ENCODE data around the gene RPS6KA2.

The RPS6KA2 gene

GRCh38 chr6:166430269-166430668 lies 196.8 kb downstream of the RPS6KA2 start:
- TF ChIP-seq FOXM1 (IDR thresholded peaks at IDR 0.05; ENCODE audit: borderline replicate concordance): no peak
- TF ChIP-seq L3MBTL2 (conservative IDR thresholded peaks at IDR 0.05): no peak
- no peak for TF ChIP-seq FOXK2 (IDR thresholded peaks at IDR 0.05)
- TF ChIP-seq ELF4 (IDR thresholded peaks at IDR 0.05): no peak
- no peak for TF ChIP-seq FOXA1 (IDR thresholded peaks at IDR 0.05)
- no peak for TF ChIP-seq LEF1 (IDR thresholded peaks at IDR 0.05; ENCODE audit: borderline replicate concordance)
- ChIA-PET POLR2A (no interaction called here), CTCF (no interaction called here)
- no peak for DNase-seq (ENCODE audit: extremely low spot score)

- POLR2A ChIA-PET: no interaction called here
- CTCF ChIA-PET: interaction anchor here (1.1 kb wide), 1 partner anchor 267 kb away, joined by 3 read pairs; no protein-coding TSS in a partner anchor
- no peak for DNase-seq (ENCODE audit: extremely low spot score)
- TF ChIP-seq PKNOX1 (IDR thresholded peaks at IDR 0.05) (no peak), FOXM1 (IDR thresholded peaks at IDR 0.05; ENCODE audit: borderline replicate concordance) (no peak), ARNT (IDR thresholded peaks at IDR 0.05) (no peak)
Measured at GRCh38 chr6:166424431-166424830, 202.6 kb downstream of the RPS6KA2 start.

- POLR2A ChIA-PET: no interaction called here
Measured at GRCh38 chr6:166423781-166424180, 203.3 kb downstream of the RPS6KA2 start.

GRCh38 chr6:166423051-166423745 lies 203.9 kb downstream of the RPS6KA2 start:
- POLR2A ChIA-PET: no interaction called here
- CTCF ChIA-PET: interaction anchor here (0.7 kb wide), 1 partner anchor 18 kb away, joined by 3 read pairs; no protein-coding TSS in a partner anchor
- TF ChIP-seq L3MBTL2 (conservative IDR thresholded peaks at IDR 0.05) (no peak), HDGF (IDR thresholded peaks at IDR 0.05; ENCODE audit: borderline replicate concordance) (no peak), BHLHE40 (IDR thresholded peaks at IDR 0.05; ENCODE audit: borderline replicate concordance) (no peak), ZNF384 (IDR thresholded peaks at IDR 0.05) (no peak), SUZ12 (IDR thresholded peaks at IDR 0.05) (no peak)
- DNase-seq (ENCODE audit: extremely low spot score): no peak

More at GRCh38 chr6:166423781-166424180, 203.3 kb downstream of the RPS6KA2 start:
- no peak for DNase-seq (ENCODE audit: extremely low spot score)
- CTCF ChIA-PET: no interaction called here
- no peak for TF ChIP-seq BHLHE40 (IDR thresholded peaks at IDR 0.05; ENCODE audit: borderline replicate concordance)
- no peak for TF ChIP-seq HDGF (IDR thresholded peaks at IDR 0.05; ENCODE audit: borderline replicate concordance)
- no peak for TF ChIP-seq ARNT (IDR thresholded peaks at IDR 0.05)

GRCh38 chr6:166422201-166422940 lies 204.7 kb downstream of the RPS6KA2 start:
- CTCF ChIA-PET: interaction anchor here (0.7 kb wide), 1 partner anchor 18 kb away, joined by 3 read pairs; no protein-coding TSS in a partner anchor
- POLR2A ChIA-PET: no interaction called here

GRCh38 chr6:166420351-166420750 lies 206.7 kb downstream of the RPS6KA2 start:
- POLR2A ChIA-PET: no interaction called here
- TF ChIP-seq LEF1 (IDR thresholded peaks at IDR 0.05; ENCODE audit: borderline replicate concordance) (no peak), FOXA1 (IDR thresholded peaks at IDR 0.05) (no peak), TARDBP (IDR thresholded peaks at IDR 0.05) (no peak), ARNT (IDR thresholded peaks at IDR 0.05) (no peak), ELF4 (IDR thresholded peaks at IDR 0.05) (no peak), NFRKB (IDR thresholded peaks at IDR 0.05) (no peak), ZNF384 (IDR thresholded peaks at IDR 0.05) (no peak), CTBP1 (IDR thresholded peaks at IDR 0.05; ENCODE audit: borderline replicate concordance) (no peak), SP1 (IDR thresholded peaks at IDR 0.05) (no peak), FOXM1 (IDR thresholded peaks at IDR 0.05; ENCODE audit: borderline replicate concordance) (no peak), PKNOX1 (IDR thresholded peaks at IDR 0.05) (no peak), BHLHE40 (IDR thresholded peaks at IDR 0.05; ENCODE audit: borderline replicate concordance) (no peak), SUZ12 (IDR thresholded peaks at IDR 0.05) (no peak), HDGF (IDR thresholded peaks at IDR 0.05; ENCODE audit: borderline replicate concordance) (no peak), L3MBTL2 (conservative IDR thresholded peaks at IDR 0.05) (no peak), FOXK2 (IDR thresholded peaks at IDR 0.05) (no peak)
- CTCF ChIA-PET: no interaction called here
- DNase-seq (ENCODE audit: extremely low spot score): no peak

More at GRCh38 chr6:166422201-166422940, 204.7 kb downstream of the RPS6KA2 start:
- no peak for DNase-seq (ENCODE audit: extremely low spot score)
- TF ChIP-seq FOXK2 (IDR thresholded peaks at IDR 0.05): no peak
- TF ChIP-seq LEF1 (IDR thresholded peaks at IDR 0.05; ENCODE audit: borderline replicate concordance): no peak
- no peak for TF ChIP-seq ZNF384 (IDR thresholded peaks at IDR 0.05)
- no peak for TF ChIP-seq ELF4 (IDR thresholded peaks at IDR 0.05)
- no peak for TF ChIP-seq CTBP1 (IDR thresholded peaks at IDR 0.05; ENCODE audit: borderline replicate concordance)
- TF ChIP-seq FOXA1 (IDR thresholded peaks at IDR 0.05): no peak
- TF ChIP-seq FOXM1 (IDR thresholded peaks at IDR 0.05; ENCODE audit: borderline replicate concordance): no peak
- TF ChIP-seq HDGF (IDR thresholded peaks at IDR 0.05; ENCODE audit: borderline replicate concordance): no peak
- no peak for TF ChIP-seq NFRKB (IDR thresholded peaks at IDR 0.05)
- no peak for TF ChIP-seq PKNOX1 (IDR thresholded peaks at IDR 0.05)
- no peak for TF ChIP-seq BHLHE40 (IDR thresholded peaks at IDR 0.05; ENCODE audit: borderline replicate concordance)
- TF ChIP-seq ARNT (IDR thresholded peaks at IDR 0.05): no peak
- no peak for TF ChIP-seq TARDBP (IDR thresholded peaks at IDR 0.05)
- no peak for TF ChIP-seq SP1 (IDR thresholded peaks at IDR 0.05)
